Cerebellar nuclear complex (tissue), 1 donor: ENCODE data around the gene ATP9A.
A peak's percentile ranks its signal among the peaks of the same experiment; 100 is the strongest.
"Not testable (repeated sequence)": the region's sequence is repeated elsewhere in the genome, so short reads cannot be mapped to it uniquely, and the experiment has no call there.

Experiments used
- DNase-seq, 2 experiments: peaks; one replicate each; lab custom pipeline; 2025; lab: John Stamatoyannopoulos, UW

Gene ATP9A

GRCh38 chr20:51723026-51723425 is 45.2 kb downstream of the ATP9A start:
- DNase-seq = not testable (repeated sequence)

GRCh38 chr20:51722246-51722645 is 45.9 kb downstream of the ATP9A start:
- DNase-seq = not testable (repeated sequence)

GRCh38 chr20:51720854-51721253 is 47.3 kb downstream of the ATP9A start:
- DNase-seq = no peak

- DNase-seq = no peak
Measured at GRCh38 chr20:51720384-51720783, 47.8 kb downstream of the ATP9A start.

- no peak for DNase-seq
Measured at GRCh38 chr20:51715856-51716185, 52.4 kb downstream of the ATP9A start.

- DNase-seq = no peak
Measured at GRCh38 chr20:51715163-51715855, 52.9 kb downstream of the ATP9A start.

- DNase-seq = no peak
Measured at GRCh38 chr20:51713213-51713598, 55.0 kb downstream of the ATP9A start.

- peak; percentile 45 to 75 for DNase-seq
Measured at GRCh38 chr20:51712501-51713212, 55.5 kb downstream of the ATP9A start.

- DNase-seq = no peak
Measured at GRCh38 chr20:51711426-51711825, 56.8 kb downstream of the ATP9A start.

- DNase-seq = no peak
Measured at GRCh38 chr20:51710361-51710894, 57.8 kb downstream of the ATP9A start.

- DNase-seq = no peak
Measured at GRCh38 chr20:51705400-51705799, 62.8 kb downstream of the ATP9A start.

GRCh38 chr20:51703400-51704287 is 64.5 kb downstream of the ATP9A start:
- DNase-seq = no peak

- DNase-seq = no peak
Measured at GRCh38 chr20:51702556-51702955, 65.6 kb downstream of the ATP9A start.

GRCh38 chr20:51700809-51701285 is 67.3 kb downstream of the ATP9A start:
- DNase-seq = no peak

GRCh38 chr20:51698252-51698651 is 69.9 kb downstream of the ATP9A start:
- DNase-seq = no peak

GRCh38 chr20:51697096-51697826 is 70.9 kb downstream of the ATP9A start:
- no peak for DNase-seq

- no peak for DNase-seq
Measured at GRCh38 chr20:51696304-51697071, 71.7 kb downstream of the ATP9A start.

- DNase-seq = no peak
Measured at GRCh38 chr20:51695574-51696303, 72.5 kb downstream of the ATP9A start.

- no peak for DNase-seq
Measured at GRCh38 chr20:51692806-51693400, 75.3 kb downstream of the ATP9A start.

GRCh38 chr20:51691703-51692102 is 76.5 kb downstream of the ATP9A start:
- DNase-seq = no peak
